H1 (cell line): ENCODE results near the gene CCDC24. TPM values are rescaled to one million over a fixed set of nuclear protein-coding genes. Genes with fewer than 3 reads are reported as not detected.

Source experiments
- CTCF ChIA-PET: fragments of 300-600 bp; sonication (Branson Sonifier 250); formaldehyde crosslinking; loops from one replicate; lab custom pipeline; 2021; ENCODE audit not compliant: partially characterized antibody; lab: Charles Lee
- POLR2A ChIA-PET: fragments of 300-600 bp; sonication (Branson Sonifier 250); formaldehyde crosslinking; loops from one replicate; lab custom pipeline; 2021; ENCODE audit warnings: inconsistent platforms; ENCODE audit not compliant: partially characterized antibody; lab: Charles Lee
- DNase-seq, 2 experiments: peaks; one replicate each; pipeline versions ENCODE4 v3.0.0 to v3.0.0-alpha.2; 2010 to 2022; ENCODE audit warnings: low spot score in 2 of 2, low read depth in 1 of 2, mixed read lengths in 1 of 2
- FAIRE-seq: peaks from 2 replicates; lab custom pipeline; 2011; peaks lifted over from hg19 to GRCh38; lab: Jason Lieb, UNC
- H2AFZ ChIP-seq: 2 replicates; pipeline ENCODE4 v1.8.1; 2012; ENCODE audit warnings: low read length, inconsistent platforms
- H2AK5ac ChIP-seq: 2 replicates; pipeline ENCODE4 v1.6.1; 2013; ENCODE audit warnings: low read depth, low read length
- H2BK120ac ChIP-seq: replicated peaks from 2 replicates; pipeline ENCODE3; 2013; ENCODE audit warnings: low read depth, low read length, inconsistent platforms
- H2BK12ac ChIP-seq: 2 replicates; pipeline ENCODE4 v1.6.1; 2013; ENCODE audit warnings: low read depth, low read length
- H2BK15ac ChIP-seq: 2 replicates; pipeline ENCODE4 v1.6.1; 2013; ENCODE audit warnings: low read length
- H2BK20ac ChIP-seq: 2 replicates; pipeline ENCODE4 v1.6.1; 2013; ENCODE audit warnings: low read length
- H2BK5ac ChIP-seq: 2 replicates; pipeline ENCODE4 v1.6.1; 2013; ENCODE audit warnings: low read depth, low read length
- H3K14ac ChIP-seq: 2 replicates; pipeline ENCODE4 v1.6.1; 2013; ENCODE audit warnings: inconsistent platforms; ENCODE audit not compliant: insufficient read length
- H3K18ac ChIP-seq: 2 replicates; pipeline ENCODE4 v1.6.1; 2013; ENCODE audit warnings: low read length; ENCODE audit errors: extremely low read depth
- H3K23ac ChIP-seq: 2 replicates; pipeline ENCODE4 v1.6.1; 2013; ENCODE audit warnings: inconsistent platforms; ENCODE audit not compliant: insufficient read length
- H3K23me2 ChIP-seq: 2 replicates; pipeline ENCODE4 v1.6.1; 2013; ENCODE audit warnings: low read depth, low read length
- H3K27ac ChIP-seq: 2 replicates; pipeline ENCODE4 v1.6.1; 2011; ENCODE audit warnings: low read depth, low read length, inconsistent platforms
- H3K27me3 ChIP-seq, 4 experiments: replicated peaks in 1 of 4; 1 replicate in 1 of 4; 2 replicates in 3 of 4; pipeline versions ENCODE4 v1.6.1 to v1.8.1; 2011 to 2013; ENCODE audit warnings: low read length in 3 of 4, mild to moderate bottlenecking in 3 of 4, inconsistent platforms in 2 of 4, mixed read lengths in 2 of 4, moderate library complexity in 1 of 4; ENCODE audit not compliant: control insufficient read depth in 3 of 4, insufficient read depth in 3 of 4; ENCODE audit errors: extremely low read depth in 1 of 4
- H3K36me3 ChIP-seq, 4 experiments: 2 replicates each; pipeline versions ENCODE4 v1.6.1 to v1.8.1; 2011 to 2013; ENCODE audit warnings: mild to moderate bottlenecking in 4 of 4, low read length in 3 of 4, moderate library complexity in 2 of 4, control low read depth in 1 of 4, inconsistent platforms in 1 of 4; ENCODE audit not compliant: insufficient read depth in 4 of 4, control insufficient read depth in 2 of 4
- H3K4ac ChIP-seq: replicated peaks from 2 replicates; pipeline ENCODE3; 2013; ENCODE audit warnings: low read length, low read depth, mixed read lengths, inconsistent platforms; ENCODE audit not compliant: insufficient read length
- H3K4me1 ChIP-seq, 4 experiments: replicated peaks in 1 of 4; 1 replicate in 1 of 4; 2 replicates in 3 of 4; pipeline versions ENCODE4 v1.6.1 to v1.8.1; 2011 to 2013; ENCODE audit warnings: low read length in 3 of 4, inconsistent platforms in 2 of 4, mixed read lengths in 1 of 4; ENCODE audit not compliant: insufficient read depth in 4 of 4, control insufficient read depth in 3 of 4
- H3K4me2 ChIP-seq, 2 experiments: 2 replicates each; pipeline versions ENCODE4 v1.6.1 to v1.8.1; 2011 to 2013; ENCODE audit warnings: low read depth in 2 of 2, low read length in 2 of 2, control low read depth in 1 of 2, inconsistent platforms in 1 of 2, mild to moderate bottlenecking in 1 of 2; ENCODE audit not compliant: insufficient read depth in 1 of 2
- H3K4me3 ChIP-seq, 4 experiments: fragments of 200-600, 300-600 bp in 1 of 4; sonication (generic), shearing (Covaris generic), sonication (Bioruptor Twin) in 1 of 4; 2 replicates each; pipeline versions ENCODE4 v1.5.1 to v1.8.1; 2011 to 2016; ENCODE audit warnings: low read length in 4 of 4, low read depth in 3 of 4, control low read depth in 2 of 4, inconsistent platforms in 2 of 4, mild to moderate bottlenecking in 2 of 4, mixed read lengths in 1 of 4, moderate library complexity in 1 of 4; ENCODE audit not compliant: insufficient read depth in 2 of 4; ENCODE audit errors: extremely low read depth in 1 of 4
- H3K56ac ChIP-seq: replicated peaks from 2 replicates; pipeline ENCODE3; 2013; ENCODE audit warnings: low read depth, mild to moderate bottlenecking, mixed read lengths, low read length, inconsistent platforms; ENCODE audit not compliant: insufficient read length
- H3K79me1 ChIP-seq: 2 replicates; pipeline ENCODE4 v1.6.1; 2013; ENCODE audit warnings: low read depth, low read length, control low read depth
- H3K79me2 ChIP-seq, 2 experiments: 2 replicates each; pipeline versions ENCODE4 v1.6.1 to v1.8.1; 2012 to 2013; ENCODE audit warnings: low read length in 2 of 2, mild to moderate bottlenecking in 2 of 2, inconsistent platforms in 1 of 2; ENCODE audit not compliant: insufficient read depth in 2 of 2, control insufficient read depth in 1 of 2
- H3K9ac ChIP-seq, 4 experiments: replicated peaks in 1 of 4; 1 replicate in 1 of 4; 2 replicates in 3 of 4; pipeline versions ENCODE4 v1.6.1 to v1.8.1; 2011 to 2013; ENCODE audit warnings: low read depth in 3 of 4, low read length in 3 of 4, control low read depth in 2 of 4, mild to moderate bottlenecking in 2 of 4, moderate library complexity in 2 of 4, inconsistent platforms in 1 of 4; ENCODE audit errors: extremely low read depth in 1 of 4
- H3K9me3 ChIP-seq, 2 experiments: 2 replicates each; pipeline versions ENCODE4 v1.6.1 to v1.8.1; 2012 to 2013; ENCODE audit warnings: mild to moderate bottlenecking in 2 of 2, moderate library complexity in 2 of 2, control low read depth in 1 of 2, inconsistent platforms in 1 of 2, low read depth in 1 of 2, low read length in 1 of 2, mixed read lengths in 1 of 2; ENCODE audit not compliant: insufficient read depth in 2 of 2
- H4K20me1 ChIP-seq, 2 experiments: replicated peaks in 1 of 2; 2 replicates each; pipeline versions ENCODE3 to v1.8.1; 2011 to 2013; ENCODE audit warnings: inconsistent platforms in 2 of 2, low read length in 2 of 2, mild to moderate bottlenecking in 1 of 2; ENCODE audit not compliant: insufficient read depth in 2 of 2, control insufficient read depth in 1 of 2
- H4K5ac ChIP-seq: 2 replicates; pipeline ENCODE4 v1.6.1; 2013; ENCODE audit warnings: low read length, low read depth, mixed read lengths, inconsistent platforms; ENCODE audit not compliant: insufficient read length
- H4K8ac ChIP-seq: 2 replicates; pipeline ENCODE4 v1.8.0; 2013; ENCODE audit warnings: mild to moderate bottlenecking, moderate library complexity, low read length, inconsistent platforms; ENCODE audit not compliant: insufficient read depth; ENCODE audit errors: extremely low read depth
- H4K91ac ChIP-seq: replicated peaks from 2 replicates; pipeline ENCODE3; 2013; ENCODE audit warnings: low read length, mixed read lengths, inconsistent platforms; ENCODE audit not compliant: insufficient read length
- EGR1 ChIP-seq: IDR thresholded peaks from 2 replicates; pipeline ENCODE4 v1.6.1; 2011; ENCODE audit warnings: low read depth, low read length, borderline replicate concordance
- FOSL1 ChIP-seq: IDR thresholded peaks from 2 replicates; pipeline ENCODE4 v1.6.1; 2011; ENCODE audit warnings: mild to moderate bottlenecking, low read depth, low read length, moderate library complexity; ENCODE audit not compliant: insufficient read depth
- KDM1A ChIP-seq: fragments of 200-600, 300-600 bp; sonication (generic); IDR thresholded peaks from 2 replicates; pipeline ENCODE4 v1.7.1; 2016; ENCODE audit warnings: mild to moderate bottlenecking, low read length, borderline replicate concordance
- SUZ12 ChIP-seq: fragments of 200-600 bp; sonication (generic); IDR thresholded peaks from 2 replicates; pipeline ENCODE4 v1.6.1; 2012; ENCODE audit warnings: mild to moderate bottlenecking, inconsistent platforms, low read length, moderate library complexity, mixed read lengths
- TBP ChIP-seq: IDR thresholded peaks from 2 replicates; pipeline ENCODE4 v1.6.1; 2011; ENCODE audit warnings: low read depth, low read length, improper control_type of control experiment
- TCF12 ChIP-seq: IDR thresholded peaks from 2 replicates; pipeline ENCODE4 v1.6.1; 2011; ENCODE audit warnings: low read depth, mild to moderate bottlenecking, low read length
- WGBS, 2 experiments: shearing (Covaris generic) in 1 of 2; methylation state at CpG; one replicate each; pipeline versions ENCODE4 v1.1.6 to v1.1.7; 2013 to 2015; ENCODE audit warnings: low lambda C conversion rate in 2 of 2, mixed read lengths in 2 of 2, inconsistent platforms in 1 of 2, low coverage in 1 of 2, missing lambda C conversion rate in 1 of 2; ENCODE audit not compliant: insufficient replicate concordance in 2 of 2, insufficient coverage in 1 of 2, insufficient read length in 1 of 2; ENCODE audit errors: extremely low coverage in 1 of 2, missing lambda C conversion rate in 1 of 2; 5-methylcytosine and 5-hydroxymethylcytosine counted together
- polyA plus RNA-seq, 7 experiments: library from polyadenylated mRNA; depleted of rRNA in 3 of 7; stranded (reverse) in 5 of 7; unstranded in 2 of 7; fragments of >200 nt in 5 of 7; fragments of 200-250 nt in 2 of 7; gene quantifications; 1 replicate in 5 of 7; 2 replicates in 1 of 7; 4 replicates in 1 of 7; pipeline versions ENCODE4 v1.2.1 to v1.2.3, GENCODE V29; 2011 to 2013; ENCODE audit warnings: missing spikeins in 2 of 7, mixed read lengths in 2 of 7
- total RNA-seq: library from RNA; stranded (reverse); fragmentation: NEBNext Ultra II Directional; extraction: Animal tissue kit (Norgen Biotek cat#: 25700); gene quantifications from 2 replicates; pipeline ENCODE4 v1.2.1, GENCODE V29; 2021

Gene CCDC24
- total and polyA plus RNA-seq, 2 of the 8 experiments (the other 6 are each of a cell fraction or from before 2014, with no cell fraction given), result 11.2 to 11.4 TPM

DNA sequence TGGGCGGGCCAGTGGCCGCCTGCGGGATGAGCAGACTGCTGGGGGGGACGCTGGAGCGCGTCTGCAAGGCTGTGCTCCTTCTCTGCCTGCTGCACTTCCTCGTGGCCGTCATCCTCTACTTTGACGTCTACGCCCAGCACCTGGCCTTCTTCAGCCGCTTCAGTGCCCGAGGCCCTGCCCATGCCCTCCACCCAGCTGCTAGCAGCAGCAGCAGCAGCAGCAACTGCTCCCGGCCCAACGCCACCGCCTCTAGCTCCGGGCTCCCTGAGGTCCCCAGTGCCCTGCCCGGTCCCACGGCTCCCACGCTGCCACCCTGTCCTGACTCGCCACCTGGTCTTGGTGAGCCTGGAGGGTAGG, 10.3 kb upstream of the CCDC24 start:
- no peak overlapping the region for H2BK15ac ChIP-seq
- DNase-seq, result no peak
- H2BK12ac ChIP-seq, result no peak overlapping the region
- peaks cover 16% of the 10 kb centered on the region for H3K23me2 ChIP-seq
- H3K56ac ChIP-seq, result no peak overlapping the region
- peaks cover 2 to 34% (median 15%) of the 10 kb centered on the region in 4 experiments; a peak in 5 of 8 replicates for H3K36me3 ChIP-seq
- peak overlapping the region; percentile 45 for H4K8ac ChIP-seq
- no peaks in the 10 kb centered on the region for H3K27me3 ChIP-seq
- no peak overlapping the region for H4K5ac ChIP-seq
- H3K4me3 ChIP-seq, result no peak overlapping the region
- no peak overlapping the region for H3K23ac ChIP-seq
- H4K91ac ChIP-seq, result no peak overlapping the region
- H2BK120ac ChIP-seq, result no peak overlapping the region
- H4K20me1 ChIP-seq, result peaks cover 0 to 34% of the 10 kb centered on the region in 2 experiments
- H3K14ac ChIP-seq, result no peak overlapping the region
- H3K4me1 ChIP-seq, result peaks cover 4 to 13% (median 11%) of the 10 kb centered on the region in 4 experiments
- ChIA-PET CTCF (interaction anchor here (0.8 kb wide), 1 partner anchor 62 kb away, joined by 3 read pairs; no protein-coding TSS in a partner anchor), POLR2A (interaction anchor here (0.7 to 1.9 kb wide), 3 partner anchors 9 to 67 kb away, joined by 3 to 10 read pairs (median 4); partner anchors contain the start of gene CCDC24)
- H3K79me1 ChIP-seq, result peaks cover 23% of the 10 kb centered on the region
- H3K4me2 ChIP-seq, result no peak overlapping the region; a peak in 1 of 4 replicates
- peaks cover 0 to 16% of the 10 kb centered on the region in 2 experiments; a peak in 2 of 4 replicates for H3K79me2 ChIP-seq
- no peaks in the 10 kb centered on the region for H3K9me3 ChIP-seq
- no peak overlapping the region for H3K27ac ChIP-seq
- no peak overlapping the region for H2AK5ac ChIP-seq
- no peak overlapping the region for H2AFZ ChIP-seq
- peak overlapping the region; percentile 62; the same call in 1 of the 2 replicates for H2BK5ac ChIP-seq
- no peak for FAIRE-seq
- no peak overlapping the region for H3K18ac ChIP-seq
- H2BK20ac ChIP-seq, result no peak overlapping the region
- H3K4ac ChIP-seq, result no peak overlapping the region
- TF ChIP-seq KDM1A, result no peak
- no peak for TF ChIP-seq EGR1
- no peak for TF ChIP-seq SUZ12
- no peak for TF ChIP-seq TBP
- TF ChIP-seq FOSL1, result no peak
- TF ChIP-seq TCF12, result no peak
- TF ChIP-seq, all 59 proteins: peak for 0
- H3K9ac ChIP-seq, result no peak overlapping the region
- WGBS, 2 experiments, result 92% methylated on average over 16 of the region's 20 CpGs; no CpG with 5 or more reads in 1 of the 2 experiments
